ENCODE results near the gene ZNF791.

Gene ZNF791

GRCh38 chr19:12665281-12665573 lies 54.5 kb downstream of the ZNF791 start:
- Histone ChIP-seq H3K36me3 (ENCODE audit: control insufficient read depth, low read length) (peaks cover 34% of the 10 kb centered on the region), H3K27me3 (ENCODE audit: control insufficient read depth, low read length) (no peaks in the 10 kb centered on the region), H3F3A (ENCODE audit: control insufficient read depth, insufficient read depth) (0 out of 2 replicates have a peak, but pooled peaks cover 3% of the 10 kb centered on the region), H3K4me1 (ENCODE audit: control insufficient read depth, low read length) (peaks cover 40% of the 10 kb centered on the region), H4K20me1 (ENCODE audit: control insufficient read depth, insufficient read depth, low read depth, low read length) (no peaks in the 10 kb centered on the region), H3K4me3 (ENCODE audit: low read length) (peak overlapping the region; percentile 98), H3K9me3 (ENCODE audit: control insufficient read depth, insufficient read depth, low read length) (no peaks in the 10 kb centered on the region), H3K27ac (ENCODE audit: low read depth, low read length) (peak overlapping the region; percentile 41), H3K4me2 (ENCODE audit: low read length) (peak overlapping the region; percentile 92), H3K9me2 (replicated peaks; ENCODE audit: control insufficient read depth, low read length) (no peaks in the 10 kb centered on the region), H3K79me2 (ENCODE audit: control insufficient read depth, low read length) (peaks cover 53% of the 10 kb centered on the region)
- TF ChIP-seq EZH2phosphoT487 (IDR thresholded peaks at IDR 0.05; ENCODE audit: borderline replicate concordance, low read length), result no peak
- TF ChIP-seq, protein P1, sequence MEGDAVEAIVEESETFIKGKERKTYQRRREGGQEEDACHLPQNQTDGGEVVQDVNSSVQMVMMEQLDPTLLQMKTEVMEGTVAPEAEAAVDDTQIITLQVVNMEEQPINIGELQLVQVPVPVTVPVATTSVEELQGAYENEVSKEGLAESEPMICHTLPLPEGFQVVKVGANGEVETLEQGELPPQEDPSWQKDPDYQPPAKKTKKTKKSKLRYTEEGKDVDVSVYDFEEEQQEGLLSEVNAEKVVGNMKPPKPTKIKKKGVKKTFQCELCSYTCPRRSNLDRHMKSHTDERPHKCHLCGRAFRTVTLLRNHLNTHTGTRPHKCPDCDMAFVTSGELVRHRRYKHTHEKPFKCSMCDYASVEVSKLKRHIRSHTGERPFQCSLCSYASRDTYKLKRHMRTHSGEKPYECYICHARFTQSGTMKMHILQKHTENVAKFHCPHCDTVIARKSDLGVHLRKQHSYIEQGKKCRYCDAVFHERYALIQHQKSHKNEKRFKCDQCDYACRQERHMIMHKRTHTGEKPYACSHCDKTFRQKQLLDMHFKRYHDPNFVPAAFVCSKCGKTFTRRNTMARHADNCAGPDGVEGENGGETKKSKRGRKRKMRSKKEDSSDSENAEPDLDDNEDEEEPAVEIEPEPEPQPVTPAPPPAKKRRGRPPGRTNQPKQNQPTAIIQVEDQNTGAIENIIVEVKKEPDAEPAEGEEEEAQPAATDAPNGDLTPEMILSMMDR (IDR thresholded peaks at IDR 0.05; ENCODE audit: low read depth, low read length, poor library complexity, severe bottlenecking), result no peak

- Histone ChIP-seq H3K4me2 (ENCODE audit: low read length) (peak overlapping the region; percentile 92), H3F3A (ENCODE audit: control insufficient read depth, insufficient read depth) (0 out of 2 replicates have a peak, but pooled peaks cover 3% of the 10 kb centered on the region), H3K79me2 (ENCODE audit: control insufficient read depth, low read length) (peaks cover 58% of the 10 kb centered on the region), H3K27ac (ENCODE audit: low read depth, low read length) (peak overlapping the region; percentile 41), H3K4me3 (ENCODE audit: low read length) (peak overlapping the region; percentile 98), H3K27me3 (ENCODE audit: control insufficient read depth, low read length) (no peaks in the 10 kb centered on the region), H4K20me1 (ENCODE audit: control insufficient read depth, insufficient read depth, low read depth, low read length) (no peaks in the 10 kb centered on the region), H3K9me2 (replicated peaks; ENCODE audit: control insufficient read depth, low read length) (no peaks in the 10 kb centered on the region), H3K4me1 (ENCODE audit: control insufficient read depth, low read length) (peaks cover 45% of the 10 kb centered on the region), H3K36me3 (ENCODE audit: control insufficient read depth, low read length) (peaks cover 38% of the 10 kb centered on the region), H3K9me3 (ENCODE audit: control insufficient read depth, insufficient read depth, low read length) (no peaks in the 10 kb centered on the region)
- TF ChIP-seq, protein P1 (IDR thresholded peaks at IDR 0.05; ENCODE audit: low read depth, low read length, poor library complexity, severe bottlenecking), result no peak
- TF ChIP-seq EZH2phosphoT487 (IDR thresholded peaks at IDR 0.05; ENCODE audit: borderline replicate concordance, low read length), result no peak
Measured at GRCh38 chr19:12665671-12666264, 55.0 kb downstream of the ZNF791 start.

GRCh38 chr19:12666265-12667048 lies 55.7 kb downstream of the ZNF791 start, which contains the start of the genes MAN2B1 and WDR83:
Gene MAN2B1, minus strand, starts transcription at chr19:12666742. Its CDS starts 41 bp downstream, at chr19:12666701.
Gene WDR83, plus strand, starts transcription at chr19:12666807. Its CDS starts 2,984 bp downstream, at chr19:12669791.
- H3K79me2 ChIP-seq (ENCODE audit: control insufficient read depth, low read length), result peaks cover 60% of the 10 kb centered on the region
- no peaks in the 10 kb centered on the region for H4K20me1 ChIP-seq (ENCODE audit: control insufficient read depth, insufficient read depth, low read depth, low read length)
- peak within 1 kb of the TSS; percentile 98 for H3K4me3 ChIP-seq (ENCODE audit: low read length)
- H3K27ac ChIP-seq (ENCODE audit: low read depth, low read length), result peak within 1 kb of the TSS; percentile 41
- H3K4me1 ChIP-seq (ENCODE audit: control insufficient read depth, low read length), result peaks cover 46% of the 10 kb centered on the region
- H3F3A ChIP-seq (ENCODE audit: control insufficient read depth, insufficient read depth), result 0 out of 2 replicates have a peak, but pooled peaks cover 3% of the 10 kb centered on the region
- H3K27me3 ChIP-seq (ENCODE audit: control insufficient read depth, low read length), result no peaks in the 10 kb centered on the region
- peaks cover 31% of the 10 kb centered on the region for H3K36me3 ChIP-seq (ENCODE audit: control insufficient read depth, low read length)
- H3K4me2 ChIP-seq (ENCODE audit: low read length), result peak within 1 kb of the TSS; percentile 92
- TF ChIP-seq EZH2phosphoT487 (IDR thresholded peaks at IDR 0.05; ENCODE audit: borderline replicate concordance, low read length), result no peak
- TF ChIP-seq, protein P1 (IDR thresholded peaks at IDR 0.05; ENCODE audit: low read depth, low read length, poor library complexity, severe bottlenecking), result no peak
- H3K9me3 ChIP-seq (ENCODE audit: control insufficient read depth, insufficient read depth, low read length), result no peaks in the 10 kb centered on the region
- no peaks in the 10 kb centered on the region for H3K9me2 ChIP-seq (replicated peaks; ENCODE audit: control insufficient read depth, low read length)

Measured in DOHH2 (cell line).